Measurements from ENCODE around the gene ZIC1.

GRCh38 chr3:147401421-147401820 is 7.7 kb upstream of the ZIC1 start:
- no peak for TF ChIP-seq CTCF (IDR thresholded peaks at IDR 0.05)
- no peak for TF ChIP-seq SIN3A (IDR thresholded peaks at IDR 0.05; ENCODE audit: borderline replicate concordance, insufficient read depth, low read depth, low read length)
- TF ChIP-seq TCF7L2 (IDR thresholded peaks at IDR 0.05; ENCODE audit: low read depth, low read length), result no peak
- no peak for TF ChIP-seq REST (IDR thresholded peaks at IDR 0.05; ENCODE audit: insufficient read depth in 1 of 2, low read depth in 2 of 2, low read length in 1 of 2)
- TF ChIP-seq POLR2AphosphoS5 (IDR thresholded peaks at IDR 0.05; ENCODE audit: low read depth, low read length), result no peak
